Measurements from ENCODE around the gene BBS2. TPM values are rescaled to one million over a fixed set of nuclear protein-coding genes. Genes with fewer than 3 reads are reported as not detected.
"Not testable (repeated sequence)": the region's sequence is repeated elsewhere in the genome, so short reads cannot be mapped to it uniquely, and the experiment has no call there.

BBS2 gene
- total RNA-seq, 2 donors from 2014 or later, result 39.4 to 55.0 TPM

GRCh38 chr16:56534847-56535383, 15.1 kb upstream of the BBS2 start:
- ATAC-seq, result no peak
- intact Hi-C loops (cut with DNase I), result no loop called here
- DNase-seq, result no peak

DNA sequence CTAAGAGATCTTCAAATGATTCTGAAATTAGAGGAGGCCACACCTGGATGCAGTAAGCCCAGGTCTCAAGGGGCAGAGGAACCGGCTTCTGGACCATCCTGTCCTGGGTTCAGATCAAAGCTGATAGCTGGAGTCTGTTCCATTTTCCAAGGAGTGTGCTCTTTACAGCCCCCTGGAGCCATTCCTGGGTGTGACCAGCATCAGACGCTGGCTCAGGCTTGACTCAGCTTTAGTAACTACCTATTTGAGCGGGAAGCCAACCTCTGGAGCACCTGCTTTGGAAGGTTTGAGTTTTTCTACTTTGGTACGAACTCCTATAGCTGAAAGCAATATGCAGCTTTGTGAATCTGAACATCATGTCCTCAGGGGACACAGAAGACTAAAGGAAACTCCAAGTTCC, 12.9 kb upstream of the BBS2 start:
- ATAC-seq, result no peak
- intact Hi-C loops (cut with DNase I), result no loop called here
- DNase-seq, result no peak

- intact Hi-C loops (cut with DNase I), result no loop called here
- ATAC-seq (no peak), DNase-seq (no peak)
These were observed 11.0 kb upstream of the BBS2 start for GRCh38 chr16:56530872-56531271.

GRCh38 chr16:56525236-56525635, 5.4 kb upstream of the BBS2 start:
- DNase-seq (no peak), ATAC-seq (no peak)
- intact Hi-C loops (cut with DNase I), result no loop called here

DNA sequence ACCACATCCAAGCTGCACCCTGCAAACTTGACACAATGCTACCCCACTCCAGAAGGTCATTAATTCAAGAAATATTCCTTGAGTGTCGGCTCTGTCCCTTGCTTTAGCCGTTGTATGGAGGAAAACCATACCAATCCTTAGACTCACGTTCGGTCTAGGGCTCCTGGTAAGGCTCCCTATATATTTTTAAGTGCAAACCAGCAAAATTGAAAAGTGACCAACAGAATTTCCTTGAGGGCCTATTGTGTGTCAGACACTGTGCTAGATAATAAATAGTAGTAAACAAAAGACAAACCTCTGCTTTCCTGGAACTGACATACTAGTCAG, 390 bp upstream of the BBS2 start:
- no peak for DNase-seq
- no peak for ATAC-seq
- intact Hi-C loops (cut with DNase I), result no loop called here

DNA sequence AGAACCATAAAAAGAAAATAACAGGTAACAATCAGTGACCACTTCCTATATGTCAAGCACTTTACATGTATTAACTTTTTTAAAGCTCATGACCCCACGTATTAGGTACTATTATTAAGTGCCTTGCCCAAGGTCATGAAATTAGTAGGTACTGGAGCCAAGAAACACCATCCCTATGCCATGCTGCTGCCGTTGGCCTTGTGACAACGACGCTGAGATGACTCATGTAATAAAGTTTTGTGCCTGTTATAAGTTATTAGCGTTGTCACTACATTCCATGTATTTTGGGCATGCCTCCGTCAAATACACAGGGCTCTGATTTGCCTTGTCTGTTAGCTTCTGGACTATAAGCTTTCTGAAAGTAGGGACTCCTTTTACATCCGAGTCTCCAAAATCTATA, 1.4 kb downstream of the BBS2 start:
- intact Hi-C loops (cut with DNase I), result loop anchor here (5.0 to 10.0 kb wide), 2 partner anchors 84 to 176 kb away; no protein-coding TSS in a partner anchor

GRCh38 chr16:56517206-56517605, 2.6 kb downstream of the BBS2 start:
- DNase-seq, result no peak
- ATAC-seq, result no peak
- intact Hi-C loops (cut with DNase I), result loop anchor here (5.0 to 10.0 kb wide), 2 partner anchors 85 to 178 kb away; no protein-coding TSS in a partner anchor

More for the DNA sequence above, 1.4 kb downstream of the BBS2 start:
- no peak for ATAC-seq
- no peak for DNase-seq

DNA sequence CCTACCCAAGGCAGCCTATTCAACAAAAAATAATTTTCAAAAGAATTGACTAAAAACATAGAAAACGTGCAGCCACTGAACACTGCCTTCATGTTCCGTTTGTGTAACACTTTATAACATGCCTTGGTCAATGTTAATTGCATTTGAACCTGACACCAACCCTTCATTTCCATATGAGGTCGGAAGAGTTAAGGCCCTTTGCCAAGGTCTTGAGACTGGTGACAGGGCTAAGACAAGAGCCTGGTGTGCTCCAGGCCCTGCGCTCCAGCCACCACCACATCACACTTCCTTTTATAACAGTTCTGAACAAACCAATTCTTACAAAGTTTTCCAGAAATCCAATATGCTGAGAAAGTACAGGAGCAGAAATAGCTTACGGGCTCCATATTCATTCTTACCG, 4.2 kb downstream of the BBS2 start:
- ATAC-seq, result no peak
- intact Hi-C loops (cut with DNase I), result loop anchor here (2.0 to 10.0 kb wide), 3 partner anchors 87 to 185 kb away; no protein-coding TSS in a partner anchor

DNA sequence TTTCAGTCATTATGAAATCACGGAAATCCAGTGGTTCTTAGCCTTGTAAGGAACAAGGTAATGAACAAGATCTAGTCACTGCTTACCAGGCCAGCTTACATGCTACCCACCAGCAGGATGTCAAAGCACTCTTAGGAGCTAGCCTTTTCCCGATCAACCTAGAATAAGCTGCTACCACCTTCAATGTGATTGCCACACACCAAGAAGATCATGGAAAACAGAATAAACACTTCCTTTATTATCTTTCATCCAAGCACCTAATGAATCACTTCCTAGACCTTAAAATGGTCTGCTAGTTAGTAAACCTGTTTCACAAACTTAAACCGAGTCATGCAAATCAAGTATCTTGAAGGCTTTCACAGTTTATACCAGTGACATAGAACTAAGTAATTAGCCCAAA, 5.0 kb downstream of the BBS2 start:
- intact Hi-C loops (cut with DNase I), result loop anchor here (2.0 to 10.0 kb wide), 3 partner anchors 87 to 186 kb away; no protein-coding TSS in a partner anchor
- DNase-seq (no peak), ATAC-seq (no peak)

More for the DNA sequence above, 4.2 kb downstream of the BBS2 start:
- DNase-seq, result no peak

DNA sequence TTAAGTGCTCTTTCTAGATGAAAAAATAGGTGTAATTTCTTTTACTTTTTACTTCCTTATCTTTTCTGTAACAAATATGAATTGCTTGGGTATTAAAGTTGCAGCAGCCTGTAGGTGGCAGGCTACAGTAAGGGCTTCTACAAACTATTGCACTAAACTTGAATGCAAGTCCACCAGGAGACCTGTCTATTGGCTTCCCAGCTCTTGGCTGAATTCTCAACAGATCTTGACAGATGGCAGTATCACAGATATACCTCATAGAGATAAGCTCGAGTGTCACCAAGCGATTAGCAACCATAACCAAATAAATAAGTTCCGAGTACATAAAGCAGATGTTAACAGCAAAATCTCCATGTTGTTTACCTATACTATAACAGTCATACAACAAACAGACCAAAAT, 5.9 kb downstream of the BBS2 start:
- DNase-seq (no peak), ATAC-seq (peak; percentile 60 to 66)
- intact Hi-C loops (cut with DNase I), result loop anchor here (2.0 to 10.0 kb wide), 2 partner anchors 181 to 187 kb away; no protein-coding TSS in a partner anchor

GRCh38 chr16:56513091-56513490, 6.7 kb downstream of the BBS2 start:
- ATAC-seq, result no peak
- intact Hi-C loops (cut with DNase I), result loop anchor here in 1 of 2 donors (10.0 kb wide), 1 partner anchor 182 kb away; no protein-coding TSS in a partner anchor
- no peak for DNase-seq

GRCh38 chr16:56512025-56512424, 7.8 kb downstream of the BBS2 start:
- no peak for ATAC-seq
- DNase-seq, result no peak
- intact Hi-C loops (cut with DNase I), result loop anchor here in 1 of 2 donors (10.0 kb wide), 1 partner anchor 183 kb away; no protein-coding TSS in a partner anchor

GRCh38 chr16:56510544-56510943, 9.3 kb downstream of the BBS2 start:
- intact Hi-C loops (cut with DNase I), result loop anchor here in 1 of 2 donors (10.0 kb wide), 1 partner anchor 184 kb away; no protein-coding TSS in a partner anchor
- ATAC-seq (no peak), DNase-seq (no peak)

DNA sequence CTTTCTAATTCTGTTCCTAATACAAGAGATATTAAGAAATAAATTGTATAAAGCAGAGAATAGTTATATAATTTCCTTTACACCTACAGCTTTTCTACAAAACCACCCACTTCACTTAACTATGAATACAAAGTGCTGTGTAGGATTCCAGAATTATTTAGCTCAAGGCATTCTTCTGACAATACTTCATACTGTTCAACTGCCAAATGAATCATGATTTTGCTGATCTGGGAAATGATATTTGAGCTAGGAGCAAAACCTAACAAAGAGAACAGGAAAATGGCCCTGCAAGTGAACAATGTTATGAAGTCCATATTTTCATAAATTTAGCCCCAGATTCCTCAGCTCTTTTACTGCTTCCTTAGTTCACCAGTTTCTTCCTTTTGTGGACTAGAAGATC, 12.9 kb downstream of the BBS2 start:
- ATAC-seq (peak in 1 of 2 donors; percentile 71), DNase-seq (no peak)
- intact Hi-C loops (cut with DNase I), result no loop called here

DNA sequence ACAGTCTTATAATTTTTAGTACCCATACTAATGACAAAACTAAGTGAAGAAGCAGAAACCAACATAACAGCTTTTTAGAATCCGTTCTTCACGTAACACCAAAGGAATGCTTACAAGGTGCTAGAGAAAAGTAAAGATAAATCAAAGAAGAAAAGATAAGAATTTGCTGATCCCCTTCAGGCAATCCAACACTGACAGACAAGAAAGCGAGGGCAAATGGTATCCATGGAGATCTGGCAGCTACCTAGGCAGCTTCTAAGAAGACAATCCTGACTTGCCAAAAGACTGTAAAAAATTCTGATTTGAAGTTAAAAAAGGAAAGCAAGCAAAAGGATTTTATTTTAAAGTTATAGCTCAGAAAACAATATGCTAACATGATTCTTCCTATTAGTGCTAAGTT, 14.6 kb downstream of the BBS2 start:
- no peak for DNase-seq
- intact Hi-C loops (cut with DNase I), result no loop called here
- peak in 1 of 2 donors; percentile 83 for ATAC-seq

DNA sequence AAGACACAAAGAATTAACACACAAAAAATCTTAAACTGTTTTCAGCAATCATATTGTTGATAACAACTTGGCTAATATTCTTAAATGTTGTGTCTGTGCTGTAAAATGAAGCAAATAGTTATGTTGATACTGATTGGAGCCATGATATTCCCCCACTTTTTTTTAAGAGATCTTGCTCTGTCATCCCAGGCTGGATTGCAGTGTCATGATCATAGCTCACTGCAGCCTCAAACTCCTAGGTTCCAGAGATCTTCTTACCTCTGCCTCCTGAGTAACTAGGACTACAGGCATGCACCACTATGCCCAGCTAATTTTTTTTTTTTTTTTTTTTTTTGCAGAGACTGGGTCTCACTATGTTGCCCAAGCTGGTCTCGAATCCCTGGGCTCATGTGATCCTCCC, 26.0 kb downstream of the BBS2 start:
- DNase-seq (no peak), ATAC-seq (no peak)
- intact Hi-C loops (cut with DNase I), result no loop called here

DNA sequence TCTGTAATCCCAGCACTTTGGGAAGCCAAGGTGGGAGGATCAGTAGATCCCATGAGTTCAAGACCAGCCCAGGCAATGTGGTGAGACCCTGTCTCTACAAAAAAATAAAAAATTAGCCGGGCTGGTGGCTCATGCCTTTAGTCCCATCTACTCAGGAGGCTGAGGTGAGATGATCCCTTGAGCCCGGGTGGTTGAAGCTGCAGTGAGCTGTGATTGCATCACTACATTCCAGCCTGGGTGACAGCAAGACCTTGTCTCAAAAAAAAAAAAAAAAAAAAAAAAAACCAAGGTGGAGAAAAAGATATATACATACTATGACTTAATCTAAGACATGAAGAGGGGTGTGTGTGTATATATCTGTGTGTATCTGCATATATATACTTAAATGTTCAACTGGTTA, 26.7 kb downstream of the BBS2 start:
- intact Hi-C loops (cut with DNase I), result no loop called here
- ATAC-seq (no peak), DNase-seq (no peak)

DNA sequence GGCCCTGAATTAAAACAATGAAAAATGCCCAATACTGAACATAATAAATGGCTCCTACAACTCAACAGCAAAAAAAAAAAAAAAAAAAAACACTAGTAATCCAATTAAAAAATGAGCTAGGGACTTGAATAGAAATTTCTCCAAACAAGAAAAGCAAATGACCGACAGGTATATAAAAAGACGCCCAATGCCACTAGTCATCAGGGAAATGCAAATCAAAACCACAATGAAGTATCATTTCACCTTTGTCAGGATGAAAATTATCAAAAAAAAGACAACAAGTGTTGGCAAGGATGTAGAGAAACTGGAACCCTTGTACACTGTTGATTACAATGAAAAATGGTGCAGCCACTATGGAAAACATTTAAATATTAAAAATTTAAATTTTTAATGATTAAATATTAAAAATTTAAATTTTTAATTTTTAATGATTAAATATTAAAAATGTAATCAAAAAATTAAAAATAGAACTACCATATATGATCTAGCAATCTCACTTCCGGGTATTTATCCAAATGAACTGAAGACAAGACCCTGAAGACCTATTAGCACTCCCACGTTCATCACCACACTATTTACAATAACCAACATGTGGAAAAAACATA, 28.1 kb downstream of the BBS2 start:
- ATAC-seq (no peak), DNase-seq (no peak)
- intact Hi-C loops (cut with DNase I), result no loop called here

- ATAC-seq; intact Hi-C loops (cut with DNase I); DNase-seq: not testable (repeated sequence)
These were observed 31.0 kb downstream of the BBS2 start for GRCh38 chr16:56488868-56489267.

GRCh38 chr16:56488035-56488434, 31.8 kb downstream of the BBS2 start:
- intact Hi-C loops (cut with DNase I), result no loop called here

DNA sequence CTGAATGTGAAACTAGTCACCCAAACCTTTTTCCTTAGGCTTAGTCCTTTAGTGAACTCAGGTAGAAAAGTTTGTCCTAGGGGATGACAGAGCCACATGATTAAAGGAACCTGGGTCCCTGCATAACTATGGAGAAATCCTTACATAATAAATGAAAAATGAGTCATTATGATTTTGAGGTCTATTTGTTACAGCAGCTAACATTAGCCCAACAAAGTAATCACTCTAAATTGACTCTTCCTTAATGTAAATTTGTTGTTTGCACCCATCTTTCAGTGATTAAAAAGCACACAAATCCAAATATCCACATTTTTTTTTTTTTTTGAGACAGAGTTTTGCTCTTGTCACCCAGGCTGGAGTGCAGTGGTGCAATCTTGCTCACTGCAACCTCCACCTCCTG, 36.4 kb downstream of the BBS2 start:
- intact Hi-C loops (cut with DNase I), result no loop called here
- ATAC-seq, result no peak
- DNase-seq, result no peak

More at GRCh38 chr16:56488035-56488434, 31.8 kb downstream of the BBS2 start:
- DNase-seq (no peak), ATAC-seq (no peak)
